Measurements from ENCODE around the gene OGFOD2.

DNA sequence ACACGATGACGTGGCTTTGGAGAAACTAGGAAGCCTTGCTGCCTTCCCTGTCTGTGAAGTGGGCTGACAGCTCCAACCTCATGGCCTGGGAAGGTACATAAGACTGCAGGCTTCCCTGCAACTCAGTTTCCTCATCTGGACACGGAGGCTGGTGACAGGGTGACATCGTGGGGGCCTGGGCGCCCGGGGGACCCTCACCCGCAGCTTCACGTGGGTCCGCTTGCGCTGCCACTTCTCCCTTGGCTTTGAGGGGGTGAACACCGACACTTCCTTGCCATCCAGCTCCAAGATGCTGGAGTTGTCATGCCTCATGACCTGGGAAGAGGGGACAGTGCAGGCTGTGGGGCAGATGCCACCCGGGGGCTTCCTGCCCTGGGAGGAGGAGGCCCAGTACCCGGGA, 13.0 kb downstream of the OGFOD2 start:
- TF ChIP-seq, protein P1, sequence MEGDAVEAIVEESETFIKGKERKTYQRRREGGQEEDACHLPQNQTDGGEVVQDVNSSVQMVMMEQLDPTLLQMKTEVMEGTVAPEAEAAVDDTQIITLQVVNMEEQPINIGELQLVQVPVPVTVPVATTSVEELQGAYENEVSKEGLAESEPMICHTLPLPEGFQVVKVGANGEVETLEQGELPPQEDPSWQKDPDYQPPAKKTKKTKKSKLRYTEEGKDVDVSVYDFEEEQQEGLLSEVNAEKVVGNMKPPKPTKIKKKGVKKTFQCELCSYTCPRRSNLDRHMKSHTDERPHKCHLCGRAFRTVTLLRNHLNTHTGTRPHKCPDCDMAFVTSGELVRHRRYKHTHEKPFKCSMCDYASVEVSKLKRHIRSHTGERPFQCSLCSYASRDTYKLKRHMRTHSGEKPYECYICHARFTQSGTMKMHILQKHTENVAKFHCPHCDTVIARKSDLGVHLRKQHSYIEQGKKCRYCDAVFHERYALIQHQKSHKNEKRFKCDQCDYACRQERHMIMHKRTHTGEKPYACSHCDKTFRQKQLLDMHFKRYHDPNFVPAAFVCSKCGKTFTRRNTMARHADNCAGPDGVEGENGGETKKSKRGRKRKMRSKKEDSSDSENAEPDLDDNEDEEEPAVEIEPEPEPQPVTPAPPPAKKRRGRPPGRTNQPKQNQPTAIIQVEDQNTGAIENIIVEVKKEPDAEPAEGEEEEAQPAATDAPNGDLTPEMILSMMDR (IDR thresholded peaks at IDR 0.05), result no peak
- TF ChIP-seq POLR2AphosphoS5 (IDR thresholded peaks at IDR 0.05), result no peak
